Epithelial cell of proximal tubule (primary cell): Measurements from ENCODE around the gene SLTM. TPM values are rescaled to one million over a fixed set of nuclear protein-coding genes. Genes with fewer than 3 reads are reported as not detected.

Source experiments
- DNase-seq: peaks from one replicate; pipeline ENCODE4 v3.0.0-alpha.2; 2011; ENCODE audit warnings: low read depth
- H3K4me3 ChIP-seq: 2 replicates; pipeline ENCODE4 v1.5.1; 2011; ENCODE audit warnings: low read depth, mild to moderate bottlenecking, low read length
- CTCF ChIP-seq: conservative IDR thresholded peaks from 2 replicates; pipeline ENCODE4 v1.5.1; 2012; ENCODE audit warnings: low read depth, mild to moderate bottlenecking, low read length
- total RNA-seq: library from RNA; depleted of rRNA; stranded (reverse); fragments of >200 nt; gene quantifications from 2 replicates; pipeline ENCODE4 v1.2.3, GENCODE V29; 2015

Gene SLTM
- total RNA-seq, 1 donor from 2014 or later: 47.9 TPM

GRCh38 chr15:58966698-58967097 is 33.2 kb upstream of the SLTM start:
- no peak overlapping the region for H3K4me3 ChIP-seq
- no peak for DNase-seq
- no peak for TF ChIP-seq CTCF

- TF ChIP-seq CTCF: no peak
- DNase-seq: no peak
- H3K4me3 ChIP-seq: no peak overlapping the region
Observed at GRCh38 chr15:58962662-58963565, 29.4 kb upstream of the SLTM start.

GRCh38 chr15:58962136-58962535 is 28.7 kb upstream of the SLTM start:
- TF ChIP-seq CTCF: no peak

GRCh38 chr15:58958811-58959210 is 25.3 kb upstream of the SLTM start:
- DNase-seq: no peak
- no peak for TF ChIP-seq CTCF
- H3K4me3 ChIP-seq: no peak overlapping the region

More at GRCh38 chr15:58962136-58962535, 28.7 kb upstream of the SLTM start:
- H3K4me3 ChIP-seq: no peak overlapping the region
- no peak for DNase-seq

- no peak for DNase-seq
- H3K4me3 ChIP-seq: no peak overlapping the region
- peak; percentile 90 for TF ChIP-seq CTCF
Observed at GRCh38 chr15:58957101-58957973, 23.9 kb upstream of the SLTM start.

DNA sequence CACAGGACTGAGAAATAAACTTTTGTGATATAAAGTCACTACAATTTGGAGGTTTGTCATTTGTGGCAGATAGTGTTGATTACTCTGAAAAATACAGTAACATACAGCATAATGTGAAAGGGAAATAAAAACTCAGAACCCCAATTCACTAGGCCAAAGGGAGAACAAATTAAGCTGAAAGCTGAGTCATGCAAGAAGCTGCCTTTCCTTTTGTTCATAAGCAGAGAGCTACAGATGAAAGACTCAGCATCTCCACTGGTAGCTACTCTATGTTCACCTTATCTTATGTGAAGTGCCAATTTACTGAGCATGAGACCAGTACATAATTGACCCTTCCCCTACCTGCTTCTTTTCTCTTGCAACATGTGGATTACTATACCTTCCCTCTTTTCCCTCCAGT is 19.3 kb upstream of the SLTM start:
- H3K4me3 ChIP-seq: no peak overlapping the region
- TF ChIP-seq CTCF: no peak
- no peak for DNase-seq
